ENCODE measurements around the gene PRMT9. TPM values are rescaled to one million over a fixed set of nuclear protein-coding genes. Genes with fewer than 3 reads are reported as not detected.

PRMT9 gene
- polyA plus RNA-seq, 1 experiment, result 3.3 TPM

- Histone ChIP-seq H3K4me3 (ENCODE audit: low read depth, low read length) (no peak overlapping the region), H3K27me3 (ENCODE audit: control insufficient read depth, insufficient read depth, low read length) (no peaks in the 10 kb centered on the region), H3K36me3 (ENCODE audit: control insufficient read depth, insufficient read depth, low read length) (no peaks in the 10 kb centered on the region)
- TF ChIP-seq CTCF (IDR thresholded peaks at IDR 0.05; ENCODE audit: insufficient read depth, low read depth, low read length), result no peak
- CTCF ChIA-PET, result no interaction called here
- no peak for DNase-seq (ENCODE audit: low read depth)
- POLR2A ChIA-PET, result no interaction called here
These were observed 28.3 kb downstream of the PRMT9 start for GRCh38 chr4:147655639-147656038.

- CTCF ChIA-PET, result no interaction called here
- no peak overlapping the region for H3K4me3 ChIP-seq (ENCODE audit: low read depth, low read length)
- no peak for DNase-seq (ENCODE audit: low read depth)
- no peaks in the 10 kb centered on the region for H3K36me3 ChIP-seq (ENCODE audit: control insufficient read depth, insufficient read depth, low read length)
- POLR2A ChIA-PET, result no interaction called here
- H3K27me3 ChIP-seq (ENCODE audit: control insufficient read depth, insufficient read depth, low read length), result no peaks in the 10 kb centered on the region
- TF ChIP-seq CTCF (IDR thresholded peaks at IDR 0.05; ENCODE audit: insufficient read depth, low read depth, low read length), result no peak
These were observed 32.4 kb downstream of the PRMT9 start for GRCh38 chr4:147651563-147651962.

- H3K36me3 ChIP-seq (ENCODE audit: control insufficient read depth, insufficient read depth, low read length), result no peaks in the 10 kb centered on the region
- H3K27me3 ChIP-seq (ENCODE audit: control insufficient read depth, insufficient read depth, low read length), result no peaks in the 10 kb centered on the region
- no peak overlapping the region for H3K4me3 ChIP-seq (ENCODE audit: low read depth, low read length)
- ChIA-PET CTCF (interaction anchor here (0.6 to 1.3 kb wide), 2 partner anchors 68 to 218 kb away, joined by 3 to 4 read pairs; no protein-coding TSS in a partner anchor), POLR2A (no interaction called here)
- TF ChIP-seq CTCF (IDR thresholded peaks at IDR 0.05; ENCODE audit: insufficient read depth, low read depth, low read length), result no peak
- DNase-seq (ENCODE audit: low read depth), result no peak
These were observed 35.3 kb downstream of the PRMT9 start for GRCh38 chr4:147648656-147649055.

- CTCF ChIA-PET, result interaction anchor here (1.0 kb wide), 1 partner anchor 63 kb away, joined by 5 read pairs; no protein-coding TSS in a partner anchor
- TF ChIP-seq CTCF (IDR thresholded peaks at IDR 0.05; ENCODE audit: insufficient read depth, low read depth, low read length), result no peak
- Histone ChIP-seq H3K36me3 (ENCODE audit: control insufficient read depth, insufficient read depth, low read length) (no peaks in the 10 kb centered on the region), H3K27me3 (ENCODE audit: control insufficient read depth, insufficient read depth, low read length) (no peaks in the 10 kb centered on the region), H3K4me3 (ENCODE audit: low read depth, low read length) (no peak overlapping the region)
- no peak for DNase-seq (ENCODE audit: low read depth)
- POLR2A ChIA-PET, result no interaction called here
These were observed 38.9 kb downstream of the PRMT9 start for GRCh38 chr4:147645099-147645498.

GRCh38 chr4:147644471-147644870 is 39.5 kb downstream of the PRMT9 start:
- no peak for TF ChIP-seq CTCF (IDR thresholded peaks at IDR 0.05; ENCODE audit: insufficient read depth, low read depth, low read length)
- Histone ChIP-seq H3K27me3 (ENCODE audit: control insufficient read depth, insufficient read depth, low read length) (no peaks in the 10 kb centered on the region), H3K36me3 (ENCODE audit: control insufficient read depth, insufficient read depth, low read length) (no peaks in the 10 kb centered on the region; the same call in 1 of the 2 replicates), H3K4me3 (ENCODE audit: low read depth, low read length) (no peak overlapping the region)
- ChIA-PET CTCF (interaction anchor here (0.7 to 1.0 kb wide), 2 partner anchors 64 to 114 kb away, joined by 3 to 5 read pairs; no protein-coding TSS in a partner anchor), POLR2A (no interaction called here)
- DNase-seq (ENCODE audit: low read depth), result no peak
